Endothelial cell of umbilical vein (primary cell): ENCODE data around the gene EPHA4. TPM values are rescaled to one million over a fixed set of nuclear protein-coding genes. Genes with fewer than 3 reads are reported as not detected.

Experiments used
- BruUV-seq: library from RNA; stranded (reverse); fragments of 400-500 nt; replicated peaks from 2 replicates; lab custom pipeline; 2021; lab: Mats Ljungman, UMichigan
- CTCF ChIA-PET: fragments of 300-600, 350-600 bp; sonication (Branson Sonifier 250); formaldehyde crosslinking; loops from one replicate; lab custom pipeline; 2021; ENCODE audit warnings: antibody characterized with exemption, inconsistent platforms; lab: Charles Lee
- POLR2A ChIA-PET: fragments of 300-600, 350-600 bp; sonication (Branson Sonifier 250); formaldehyde crosslinking; loops from one replicate; lab custom pipeline; 2021; ENCODE audit warnings: antibody characterized with exemption, inconsistent platforms; lab: Charles Lee
- DNase-seq: peaks from one replicate; pipeline ENCODE4 v3.0.0-alpha.2; 2011; ENCODE audit warnings: low read depth, low spot score
- FAIRE-seq: peaks from 2 replicates; lab custom pipeline; 2011; peaks lifted over from hg19 to GRCh38; lab: Jason Lieb, UNC
- H2AFZ ChIP-seq: 2 replicates; pipeline ENCODE4 v1.6.0; 2012; ENCODE audit warnings: low read depth, low read length, control low read depth, inconsistent platforms
- H3K27ac ChIP-seq: 2 replicates; pipeline ENCODE4 v1.5.1; 2011; ENCODE audit warnings: low read depth, mild to moderate bottlenecking, control low read depth, low read length, moderate library complexity; ENCODE audit not compliant: insufficient read depth
- H3K27me3 ChIP-seq, 2 experiments: 2 replicates each; pipeline versions ENCODE4 v1.6.0 to v1.6.1; 2011; ENCODE audit warnings: low read length in 2 of 2, mixed read lengths in 1 of 2; ENCODE audit not compliant: control insufficient read depth in 2 of 2, insufficient read depth in 2 of 2
- H3K36me3 ChIP-seq, 2 experiments: 2 replicates in 1 of 2; 3 replicates in 1 of 2; pipeline ENCODE4 v1.5.1; 2011; ENCODE audit warnings: low read length in 2 of 2, mild to moderate bottlenecking in 1 of 2, moderate library complexity in 1 of 2; ENCODE audit not compliant: control insufficient read depth in 2 of 2, insufficient read depth in 2 of 2; ENCODE audit errors: extremely low read depth in 1 of 2
- H3K4me1 ChIP-seq: 3 replicates; pipeline ENCODE4 v1.5.1; 2011; ENCODE audit warnings: mild to moderate bottlenecking, low read length; ENCODE audit not compliant: control insufficient read depth, insufficient read depth; ENCODE audit errors: extremely low read depth
- H3K4me2 ChIP-seq: 2 replicates; pipeline ENCODE4 v1.6.1; 2011; ENCODE audit warnings: low read length, control low read depth, mixed read lengths; ENCODE audit not compliant: insufficient read depth
- H3K4me3 ChIP-seq, 3 experiments: fragments of 200-600 bp in 1 of 3; sonication (generic), shearing (Covaris generic) in 1 of 3; replicated peaks in 1 of 3; 2 replicates each; pipeline ENCODE4 v1.5.1; 2011 to 2016; ENCODE audit warnings: control low read depth in 3 of 3, low read length in 3 of 3, mild to moderate bottlenecking in 2 of 3, inconsistent platforms in 1 of 3, low read depth in 1 of 3, moderate library complexity in 1 of 3; ENCODE audit not compliant: insufficient read depth in 1 of 3
- H3K79me2 ChIP-seq: 2 replicates; pipeline ENCODE4 v1.6.0; 2012; ENCODE audit warnings: low read length, inconsistent platforms; ENCODE audit not compliant: control insufficient read depth, insufficient read depth
- H3K9ac ChIP-seq: replicated peaks from 2 replicates; pipeline ENCODE3; 2011; ENCODE audit warnings: low read length, control low read depth; ENCODE audit not compliant: insufficient read depth; ENCODE audit errors: extremely low read depth
- H3K9me1 ChIP-seq: replicated peaks from 3 replicates; pipeline ENCODE4 v1.6.0; 2011; ENCODE audit warnings: mild to moderate bottlenecking, low read length; ENCODE audit not compliant: control insufficient read depth, insufficient read depth; ENCODE audit errors: extremely low read depth
- H3K9me3 ChIP-seq: replicated peaks from 2 replicates; pipeline ENCODE4 v1.5.1; 2012; ENCODE audit warnings: low read length, inconsistent platforms; ENCODE audit not compliant: control insufficient read depth, insufficient read depth
- H4K20me1 ChIP-seq: replicated peaks from 2 replicates; pipeline ENCODE3; 2011; ENCODE audit warnings: mild to moderate bottlenecking, low read length; ENCODE audit not compliant: control insufficient read depth, insufficient read depth; ENCODE audit errors: extremely low read depth
- CTCF ChIP-seq, 2 donors: IDR thresholded peaks; 1 replicate in 1 of 2; 2 replicates in 1 of 2; pipeline ENCODE4 v1.5.1; 2011; ENCODE audit warnings: low read length in 2 of 2, mild to moderate bottlenecking in 2 of 2, moderate library complexity in 2 of 2, control low read depth in 1 of 2, inconsistent platforms in 1 of 2, low read depth in 1 of 2; ENCODE audit not compliant: insufficient read depth in 1 of 2; ENCODE audit errors: extremely low read depth in 1 of 2
- EZH2 ChIP-seq: IDR thresholded peaks from 2 replicates; pipeline ENCODE4 v1.6.1; 2012; ENCODE audit warnings: borderline replicate concordance, low read depth, mild to moderate bottlenecking, moderate library complexity, low read length, inconsistent platforms; ENCODE audit not compliant: severe bottlenecking
- FOS ChIP-seq: IDR thresholded peaks from 2 replicates; pipeline ENCODE4 v1.6.1; 2011; ENCODE audit warnings: mild to moderate bottlenecking, low read length, moderate library complexity, borderline replicate concordance; ENCODE audit not compliant: insufficient read depth
- GATA2 ChIP-seq: IDR thresholded peaks from 2 replicates; pipeline ENCODE4 v1.7.0; 2011; ENCODE audit warnings: low read depth, mild to moderate bottlenecking, moderate library complexity, mixed read lengths, low read length; ENCODE audit not compliant: insufficient read length, insufficient read depth
- JUN ChIP-seq: IDR thresholded peaks from 2 replicates; pipeline ENCODE4 v1.6.1; 2011; ENCODE audit warnings: borderline replicate concordance, low read depth; ENCODE audit not compliant: insufficient read length, insufficient read depth
- MAX ChIP-seq: IDR thresholded peaks from 2 replicates; pipeline ENCODE4 v1.6.1; 2011; ENCODE audit not compliant: insufficient read depth, insufficient read length
- MYC ChIP-seq: IDR thresholded peaks from one replicate; pipeline ENCODE4 v1.6.1; 2011; ENCODE audit warnings: mild to moderate bottlenecking, low read depth, low read length
- POLR2A ChIP-seq: IDR thresholded peaks from 2 replicates; pipeline ENCODE4 v1.6.1; 2012; ENCODE audit warnings: low read depth, mild to moderate bottlenecking, control low read depth, low read length
- POLR2AphosphoS5 ChIP-seq: IDR thresholded peaks from 2 replicates; pipeline ENCODE4 v1.6.1; 2012; ENCODE audit warnings: low read depth, mild to moderate bottlenecking, control low read depth, low read length, moderate library complexity; ENCODE audit not compliant: insufficient read depth
- dilution Hi-C: fragments of 300-500 bp; cut with MboI; formaldehyde crosslinking; loops from one replicate; pipeline ENCODE4 v1.15.0; 2019; ENCODE audit warnings: low sequenced_read_pairs; ENCODE audit not compliant: extremely low pct_ligation_motif_present
- intact Hi-C: fragments of 100-400 bp; cut with micrococcal nuclease; formaldehyde crosslinking; loops from one replicate; pipeline ENCODE4 v1.10.0; 2022
- polyA plus RNA-seq, 4 experiments: library from polyadenylated mRNA; depleted of rRNA in 3 of 4; stranded (reverse) in 3 of 4; unstranded in 1 of 4; fragments of >200 nt; gene quantifications; 2 replicates each; pipeline versions ENCODE4 v1.2.1 to v1.2.3, GENCODE V29; 2011 to 2012; ENCODE audit warnings: missing spikeins in 1 of 4
- total RNA-seq: library from RNA; stranded (reverse); gene quantifications from 2 replicates; pipeline ENCODE4 v1.2.3, GENCODE V29; 2021

The EPHA4 gene
- total and polyA plus RNA-seq, 2 donors (not counting 3 experiments of a cell fraction or from before 2014, with no cell fraction given) = 11.9 to 19.8 TPM

GRCh38 chr2:221486106-221486505 is 86.0 kb downstream of the EPHA4 start:
- H3K4me2 ChIP-seq = no peak overlapping the region
- BruUV-seq = no TSS peak

More at GRCh38 chr2:221486106-221486505, 86.0 kb downstream of the EPHA4 start:
- no peaks in the 10 kb centered on the region for H3K4me1 ChIP-seq
- no peak overlapping the region for H2AFZ ChIP-seq
- H3K27me3 ChIP-seq = no peaks in the 10 kb centered on the region
- FAIRE-seq = no peak
- H3K36me3 ChIP-seq = peaks cover 0 to 3% of the 10 kb centered on the region in 2 experiments
- no peaks in the 10 kb centered on the region for H3K9me3 ChIP-seq
- H3K9ac ChIP-seq = no peak overlapping the region
- H3K79me2 ChIP-seq = no peaks in the 10 kb centered on the region
- no peak for DNase-seq
- TF ChIP-seq FOS (no peak), JUN (no peak), GATA2 (no peak), MAX (no peak), POLR2A (no peak), CTCF (IDR thresholded peaks at IDR 0.05; ENCODE audit: extremely low read depth in 1 of 2, insufficient read depth in 1 of 2, low read depth in 1 of 2, low read length in 2 of 2) (no peak), POLR2AphosphoS5 (no peak), MYC (no peak), EZH2 (no peak)
- intact Hi-C loops = no loop called here
- no peak overlapping the region for H3K4me3 ChIP-seq
- CTCF ChIA-PET = no interaction called here
- H3K9me1 ChIP-seq = no peaks in the 10 kb centered on the region
- dilution Hi-C loops = no loop called here
- POLR2A ChIA-PET = no interaction called here
- no peak overlapping the region for H3K27ac ChIP-seq
- H4K20me1 ChIP-seq = no peaks in the 10 kb centered on the region
